ENCODE results near the gene DACH1. TPM values are rescaled to one million over a fixed set of nuclear protein-coding genes. Genes with fewer than 3 reads are reported as not detected.

Gene DACH1
- total and polyA plus RNA-seq, 12 donors: 1.2 to 5.2 (median 2.6) TPM

DNA sequence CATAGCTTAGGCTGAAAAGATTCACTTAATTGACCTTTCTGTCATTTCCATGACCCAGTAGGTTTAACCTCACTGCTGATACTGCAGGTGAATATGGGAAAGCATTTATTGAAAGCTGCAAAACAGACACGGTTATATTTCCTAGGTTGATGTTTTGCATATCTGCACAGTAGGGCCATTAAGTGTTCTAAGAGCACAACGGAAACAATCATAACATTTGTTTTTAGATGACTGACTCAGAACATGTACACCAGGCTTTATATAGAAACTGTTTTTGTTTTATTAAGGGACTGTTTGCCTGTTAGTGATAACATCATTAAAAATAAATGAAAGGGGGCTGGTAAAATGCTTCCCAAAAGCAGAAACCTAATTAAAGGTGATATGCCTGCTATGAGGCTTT lies 367.8 kb downstream of the DACH1 start:
- WGBS, 2 donors: 25 to 26% methylated on average over 2 of the region's 2 CpGs
- Histone ChIP-seq H3K9me3 (no peaks in the 10 kb centered on the region), H3K4me1 (peaks cover 0 to 29% (median 0%) of the 10 kb centered on the region in 9 donors), H3K36me3 (no peaks in the 10 kb centered on the region), H3K4me3 (no peak overlapping the region), H3K27me3 (no peaks in the 10 kb centered on the region), H3K27ac (peak overlapping the region in 7 of 10 donors; percentile 13 to 69 (median 58))
- DNase-seq (no peak), ATAC-seq (peak in 6 of 8 donors; percentile 23 to 76 (median 62))
- TF ChIP-seq, protein P1, sequence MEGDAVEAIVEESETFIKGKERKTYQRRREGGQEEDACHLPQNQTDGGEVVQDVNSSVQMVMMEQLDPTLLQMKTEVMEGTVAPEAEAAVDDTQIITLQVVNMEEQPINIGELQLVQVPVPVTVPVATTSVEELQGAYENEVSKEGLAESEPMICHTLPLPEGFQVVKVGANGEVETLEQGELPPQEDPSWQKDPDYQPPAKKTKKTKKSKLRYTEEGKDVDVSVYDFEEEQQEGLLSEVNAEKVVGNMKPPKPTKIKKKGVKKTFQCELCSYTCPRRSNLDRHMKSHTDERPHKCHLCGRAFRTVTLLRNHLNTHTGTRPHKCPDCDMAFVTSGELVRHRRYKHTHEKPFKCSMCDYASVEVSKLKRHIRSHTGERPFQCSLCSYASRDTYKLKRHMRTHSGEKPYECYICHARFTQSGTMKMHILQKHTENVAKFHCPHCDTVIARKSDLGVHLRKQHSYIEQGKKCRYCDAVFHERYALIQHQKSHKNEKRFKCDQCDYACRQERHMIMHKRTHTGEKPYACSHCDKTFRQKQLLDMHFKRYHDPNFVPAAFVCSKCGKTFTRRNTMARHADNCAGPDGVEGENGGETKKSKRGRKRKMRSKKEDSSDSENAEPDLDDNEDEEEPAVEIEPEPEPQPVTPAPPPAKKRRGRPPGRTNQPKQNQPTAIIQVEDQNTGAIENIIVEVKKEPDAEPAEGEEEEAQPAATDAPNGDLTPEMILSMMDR (IDR thresholded peaks at IDR 0.05): no peak
- intact Hi-C loops (cut with DNase I): no loop called here

DNA sequence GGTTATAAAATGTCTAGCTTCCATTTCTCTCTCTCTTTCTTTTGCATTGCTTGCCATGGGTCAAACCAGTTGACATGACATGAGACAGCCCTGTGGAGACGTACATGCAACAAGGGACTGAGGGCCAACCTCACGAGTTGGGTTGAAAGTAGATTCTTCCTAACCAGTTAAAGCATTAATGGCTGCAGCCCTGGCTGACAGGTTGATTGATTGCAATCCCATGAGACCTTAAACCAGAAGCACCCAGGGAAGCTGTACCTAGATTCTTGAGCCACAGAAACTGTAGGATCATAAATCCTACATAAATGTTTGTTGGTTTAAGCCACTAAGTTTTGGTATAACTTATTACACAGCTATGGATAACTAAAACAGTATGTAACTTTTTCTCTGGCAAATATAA lies 373.8 kb downstream of the DACH1 start:
- TF ChIP-seq, protein P1 (IDR thresholded peaks at IDR 0.05): no peak
- Histone ChIP-seq H3K27me3 (no peaks in the 10 kb centered on the region), H3K4me1 (peaks cover 0 to 10% (median 0%) of the 10 kb centered on the region in 9 donors), H3K4me3 (no peak overlapping the region), H3K36me3 (peaks cover 0 to 10% (median 0%) of the 10 kb centered on the region in 9 donors), H3K9me3 (peaks cover 0 to 10% (median 0%) of the 10 kb centered on the region in 11 donors), H3K27ac (no peak overlapping the region)
- intact Hi-C loops (cut with DNase I): no loop called here
- WGBS, 2 donors: 80 to 87% methylated on average over 2 of the region's 2 CpGs
- no peak for DNase-seq
- ATAC-seq: no peak

DNA sequence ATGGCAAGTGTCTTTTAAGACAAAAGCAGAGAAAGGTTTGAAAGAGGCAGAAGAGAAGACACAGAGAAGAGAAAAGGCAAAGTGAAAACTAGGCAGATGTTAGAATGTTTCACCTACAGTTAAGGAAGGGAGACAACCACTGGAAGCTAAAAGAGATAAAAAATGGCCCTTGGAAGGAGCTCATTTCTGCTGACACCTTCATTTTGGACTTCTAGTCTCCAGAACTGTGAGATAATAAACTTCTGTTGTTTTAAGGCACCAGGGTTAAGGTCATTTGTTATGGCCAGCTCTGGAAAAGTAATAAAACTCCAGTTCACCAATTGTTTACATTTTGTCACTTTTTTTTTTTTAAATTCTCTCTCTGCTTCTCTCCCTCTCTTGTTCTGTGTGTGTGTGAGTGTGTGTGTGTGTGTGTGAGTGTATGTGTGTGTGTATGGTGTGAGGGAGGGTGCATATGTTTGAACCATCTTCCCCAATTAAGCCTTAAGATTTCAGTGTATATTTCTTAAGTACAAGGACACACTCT lies 374.6 kb downstream of the DACH1 start:
- ATAC-seq (no peak), DNase-seq (no peak)
- Histone ChIP-seq H3K4me3 (no peak overlapping the region), H3K27ac (no peak overlapping the region), H3K27me3 (no peaks in the 10 kb centered on the region), H3K4me1 (peaks cover 0 to 7% (median 0%) of the 10 kb centered on the region in 9 donors), H3K9me3 (peaks cover 0 to 10% (median 0%) of the 10 kb centered on the region in 11 donors), H3K36me3 (peaks cover 0 to 15% (median 0%) of the 10 kb centered on the region in 9 donors)
- intact Hi-C loops (cut with DNase I): no loop called here
- TF ChIP-seq, protein P1 (IDR thresholded peaks at IDR 0.05): no peak

DNA sequence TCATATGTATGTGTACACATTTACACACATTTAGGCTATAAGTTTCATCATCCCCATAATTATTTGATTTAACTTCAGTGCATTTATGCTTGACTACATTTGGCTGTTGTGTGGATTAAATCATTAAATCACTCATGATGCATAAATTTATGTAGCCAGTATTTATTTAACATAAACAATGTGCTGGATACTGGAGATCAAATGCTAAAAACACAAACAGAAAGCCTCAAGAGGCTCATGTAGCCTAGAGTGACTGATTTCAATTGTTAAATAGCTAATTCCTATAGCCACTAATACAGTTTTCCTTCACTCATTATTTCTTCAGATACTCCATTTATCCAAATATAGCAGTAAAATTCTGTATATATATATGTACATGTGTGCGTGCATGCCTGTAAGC lies 376.0 kb downstream of the DACH1 start:
- H3K9me3 ChIP-seq: peaks cover 0 to 10% (median 0%) of the 10 kb centered on the region in 11 donors
- WGBS, 2 donors: 96 to 98% methylated on average over 1 of the region's 1 CpG
- ATAC-seq: no peak
- intact Hi-C loops (cut with DNase I): no loop called here
- DNase-seq: no peak
- peaks cover 0 to 7% (median 0%) of the 10 kb centered on the region in 9 donors for H3K4me1 ChIP-seq
- peaks cover 0 to 15% (median 0%) of the 10 kb centered on the region in 9 donors for H3K36me3 ChIP-seq
- no peak overlapping the region for H3K4me3 ChIP-seq
- H3K27ac ChIP-seq: no peak overlapping the region
- TF ChIP-seq, protein P1 (IDR thresholded peaks at IDR 0.05): no peak
- no peaks in the 10 kb centered on the region for H3K27me3 ChIP-seq

Measured in heart right ventricle (tissue), 16 donors.